ENCODE measurements around the gene PDE9A.

- TF ChIP-seq EZH2 (IDR thresholded peaks at IDR 0.05; ENCODE audit: insufficient read depth, poor library complexity, severe bottlenecking) (no peak), EZH2phosphoT487 (IDR thresholded peaks at IDR 0.05; ENCODE audit: insufficient read depth, low read depth) (no peak)
Observed at GRCh38 chr21:42665026-42665425, 11.6 kb downstream of the PDE9A start.
